Measurements from ENCODE around the gene GRIK1. TPM values are rescaled to one million over a fixed set of nuclear protein-coding genes. Genes with fewer than 3 reads are reported as not detected.

The GRIK1 gene
- total RNA-seq, 2 donors from 2014 or later: 0.21 TPM; not detected in 1

GRCh38 chr21:29849735-29850176, 90.0 kb downstream of the GRIK1 start:
- TF ChIP-seq CTCF (IDR thresholded peaks at IDR 0.05): peak; percentile 43
- peak; percentile 3 for DNase-seq (ENCODE audit: low spot score)
- Histone ChIP-seq H3K27ac (no peak overlapping the region), H3K4me3 (no peak overlapping the region), H3K27me3 (replicated peaks; ENCODE audit: insufficient read depth) (no peaks in the 10 kb centered on the region), H3K4me1 (ENCODE audit: control insufficient read depth in 1 of 2, low read depth in 2 of 2) (no peaks in the 10 kb centered on the region), H3K36me3 (no peaks in the 10 kb centered on the region), H3K9me3 (no peaks in the 10 kb centered on the region)
- peak; percentile 60 for ATAC-seq (ENCODE audit: insufficient number of reproducible peaks, low FRiP score, low read depth)

DNA sequence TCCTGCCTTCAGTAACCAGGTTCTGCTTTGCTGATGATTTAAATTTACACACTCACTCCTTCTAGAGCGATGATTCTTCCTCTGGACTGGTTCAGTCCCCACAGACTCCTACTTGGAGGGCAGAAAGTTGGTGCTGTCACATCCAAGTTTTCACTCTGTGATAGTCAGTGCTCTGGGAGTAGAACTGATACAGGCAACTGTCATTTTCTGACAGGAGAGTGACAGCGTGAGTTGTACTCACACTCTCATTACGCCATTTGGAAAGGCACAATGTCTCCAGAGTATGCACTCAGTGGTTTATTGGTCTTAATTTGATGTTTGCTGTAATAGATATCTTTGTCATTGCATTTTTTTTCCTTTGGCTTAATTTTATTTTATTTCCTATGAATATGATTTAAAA, 96.0 kb downstream of the GRIK1 start:
- Histone ChIP-seq H3K27me3 (replicated peaks; ENCODE audit: insufficient read depth) (no peaks in the 10 kb centered on the region), H3K4me1 (ENCODE audit: control insufficient read depth in 1 of 2, low read depth in 2 of 2) (no peaks in the 10 kb centered on the region), H3K27ac (no peak overlapping the region), H3K4me3 (no peak overlapping the region), H3K36me3 (no peaks in the 10 kb centered on the region), H3K9me3 (no peaks in the 10 kb centered on the region)
- ATAC-seq (ENCODE audit: insufficient number of reproducible peaks, low FRiP score, low read depth) (no peak), DNase-seq (ENCODE audit: low spot score) (no peak)
- TF ChIP-seq CTCF (IDR thresholded peaks at IDR 0.05): no peak

DNA sequence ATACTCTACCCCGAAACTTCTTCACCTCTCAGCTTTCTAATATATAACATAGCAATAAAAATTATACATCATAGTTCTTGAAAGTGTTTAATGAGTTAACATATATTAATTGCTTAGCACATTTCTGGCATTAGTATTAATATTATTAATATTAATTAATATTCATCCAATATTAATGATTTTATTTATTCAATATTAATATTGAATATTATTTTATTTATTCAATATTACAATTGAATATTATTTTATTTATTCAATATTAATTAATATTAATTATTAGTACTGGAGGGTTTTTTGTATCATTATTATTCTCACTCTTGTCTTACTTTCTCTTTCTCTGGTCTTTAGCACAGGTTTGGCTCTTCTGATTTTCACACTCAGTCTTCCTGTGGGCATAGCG, 105.2 kb downstream of the GRIK1 start:
- no peaks in the 10 kb centered on the region for H3K36me3 ChIP-seq
- no peak for TF ChIP-seq CTCF (IDR thresholded peaks at IDR 0.05)
- no peaks in the 10 kb centered on the region for H3K27me3 ChIP-seq (replicated peaks; ENCODE audit: insufficient read depth)
- DNase-seq (ENCODE audit: low spot score): no peak
- no peak for ATAC-seq (ENCODE audit: insufficient number of reproducible peaks, low FRiP score, low read depth)
- no peaks in the 10 kb centered on the region for H3K4me1 ChIP-seq (ENCODE audit: control insufficient read depth in 1 of 2, low read depth in 2 of 2)
- no peak overlapping the region for H3K27ac ChIP-seq
- H3K4me3 ChIP-seq: no peak overlapping the region
- no peaks in the 10 kb centered on the region for H3K9me3 ChIP-seq

GRCh38 chr21:29832217-29832616, 107.6 kb downstream of the GRIK1 start:
- no peak for ATAC-seq (ENCODE audit: insufficient number of reproducible peaks, low FRiP score, low read depth)
- Histone ChIP-seq H3K27ac (no peak overlapping the region), H3K36me3 (no peaks in the 10 kb centered on the region), H3K27me3 (replicated peaks; ENCODE audit: insufficient read depth) (no peaks in the 10 kb centered on the region), H3K9me3 (no peaks in the 10 kb centered on the region), H3K4me1 (ENCODE audit: control insufficient read depth in 1 of 2, low read depth in 2 of 2) (no peaks in the 10 kb centered on the region), H3K4me3 (no peak overlapping the region)
- no peak for TF ChIP-seq CTCF (IDR thresholded peaks at IDR 0.05)
- no peak for DNase-seq (ENCODE audit: low spot score)

GRCh38 chr21:29829564-29830275, 110.1 kb downstream of the GRIK1 start:
- H3K4me1 ChIP-seq (ENCODE audit: control insufficient read depth in 1 of 2, low read depth in 2 of 2): no peaks in the 10 kb centered on the region
- ATAC-seq (ENCODE audit: insufficient number of reproducible peaks, low FRiP score, low read depth) (no peak), DNase-seq (ENCODE audit: low spot score) (no peak)
- no peaks in the 10 kb centered on the region for H3K36me3 ChIP-seq
- TF ChIP-seq CTCF (IDR thresholded peaks at IDR 0.05): no peak
- H3K4me3 ChIP-seq: no peak overlapping the region
- H3K9me3 ChIP-seq: no peaks in the 10 kb centered on the region
- no peak overlapping the region for H3K27ac ChIP-seq
- no peaks in the 10 kb centered on the region for H3K27me3 ChIP-seq (replicated peaks; ENCODE audit: insufficient read depth)

All from thoracic aorta (tissue), 2 donors.